SK-N-SH (cell line): ENCODE measurements around the gene CDKAL1. TPM values are rescaled to one million over a fixed set of nuclear protein-coding genes. Genes with fewer than 3 reads are reported as not detected.

ENCODE experiments used
- CTCF ChIA-PET: fragments of 300-600, 350-600 bp; formaldehyde crosslinking; extraction: SDS; loops from one replicate; lab custom pipeline; 2021; lab: Yijun Ruan, JAX
- POLR2A ChIA-PET: fragments of 350-600 bp; sonication (Branson Sonifier 250); formaldehyde crosslinking; extraction: SDS; loops from one replicate; lab custom pipeline; 2020; ENCODE audit warnings: antibody characterized with exemption, inconsistent platforms; lab: Yijun Ruan, JAX
- DNase-seq: peaks from one replicate; pipeline ENCODE4 v3.0.0; 2012
- H2AFZ ChIP-seq: fragments of 200-600 bp; sonication (generic); 2 replicates; pipeline ENCODE4 v1.8.1; 2016; ENCODE audit warnings: antibody characterized with exemption, mild to moderate bottlenecking, low read depth
- H3F3A ChIP-seq: fragments of 200-600 bp; sonication (generic); replicated peaks from 2 replicates; pipeline ENCODE3; 2016; ENCODE audit warnings: antibody characterized with exemption, mild to moderate bottlenecking; ENCODE audit not compliant: insufficient read depth
- H3K27ac ChIP-seq, 2 experiments: fragments of 200-500 bp in 1 of 2; fragments of 200-600 bp in 1 of 2; sonication (Bioruptor generic) in 1 of 2; sonication (generic), shearing (Covaris generic) in 1 of 2; 2 replicates each; pipeline versions ENCODE4 v1.5.1 to v1.6.1; 2014 to 2016; ENCODE audit warnings: low read depth in 2 of 2, inconsistent platforms in 1 of 2, low read length in 1 of 2, mild to moderate bottlenecking in 1 of 2, mixed read lengths in 1 of 2
- H3K27me3 ChIP-seq: fragments of 200-600 bp; sonication (generic), shearing (Covaris generic); 2 replicates; pipeline ENCODE4 v1.6.1; 2016; ENCODE audit warnings: mixed run types; ENCODE audit not compliant: insufficient read depth
- H3K36me3 ChIP-seq, 2 experiments: fragments of 200-500 bp in 1 of 2; fragments of 200-600 bp in 1 of 2; sonication (Bioruptor generic) in 1 of 2; sonication (generic) in 1 of 2; replicated peaks in 1 of 2; 2 replicates each; pipeline versions ENCODE3 to v1.5.1; 2014 to 2016; ENCODE audit warnings: low read length in 1 of 2, mild to moderate bottlenecking in 1 of 2; ENCODE audit not compliant: insufficient read depth in 2 of 2, control insufficient read depth in 1 of 2
- H3K4me1 ChIP-seq, 2 experiments: fragments of 200-500 bp in 1 of 2; fragments of 200-600 bp in 1 of 2; sonication (Bioruptor generic) in 1 of 2; sonication (generic), shearing (Covaris generic) in 1 of 2; 2 replicates each; pipeline versions ENCODE4 v1.5.1 to v1.6.1; 2014 to 2016; ENCODE audit warnings: low read depth in 1 of 2, low read length in 1 of 2, mixed run types in 1 of 2; ENCODE audit not compliant: insufficient read depth in 2 of 2, control insufficient read depth in 1 of 2
- H3K4me2 ChIP-seq: fragments of 200-600 bp; sonication (generic), shearing (Covaris generic); 2 replicates; pipeline ENCODE4 v1.6.1; 2017; ENCODE audit warnings: mixed run types
- H3K4me3 ChIP-seq, 2 experiments: fragments of 200-500 bp in 1 of 2; fragments of 200-600 bp in 1 of 2; sonication (Bioruptor generic) in 1 of 2; sonication (generic), shearing (Covaris generic) in 1 of 2; 2 replicates each; pipeline versions ENCODE4 v1.5.1 to v1.8.1; 2014 to 2016; ENCODE audit warnings: low read depth in 2 of 2, inconsistent platforms in 1 of 2, low read length in 1 of 2, mild to moderate bottlenecking in 1 of 2, mixed read lengths in 1 of 2, moderate library complexity in 1 of 2
- H3K79me2 ChIP-seq: fragments of 200-600 bp; sonication (generic); 2 replicates; pipeline ENCODE4 v1.8.1; 2017; ENCODE audit warnings: mild to moderate bottlenecking; ENCODE audit not compliant: insufficient read depth
- H3K9ac ChIP-seq: fragments of 200-600 bp; sonication (generic); 2 replicates; pipeline ENCODE4 v1.6.1; 2017; ENCODE audit warnings: mixed run types
- H3K9me2 ChIP-seq: fragments of 200-600 bp; sonication (generic); 2 replicates; pipeline ENCODE4 v1.6.1; 2017; ENCODE audit warnings: mixed run types
- H3K9me3 ChIP-seq: fragments of 200-600 bp; sonication (generic); 2 replicates; pipeline ENCODE4 v1.6.1; 2017; ENCODE audit warnings: mixed run types, mild to moderate bottlenecking, moderate library complexity
- H4K20me1 ChIP-seq: fragments of 200-600 bp; sonication (generic); 2 replicates; pipeline ENCODE4 v1.6.1; 2017; ENCODE audit warnings: mild to moderate bottlenecking, mixed run types; ENCODE audit not compliant: insufficient read depth
- ELF1 ChIP-seq: IDR thresholded peaks from 2 replicates; pipeline ENCODE4 v1.4.0; 2012
- EZH2phosphoT487 ChIP-seq: fragments of 200-600 bp; sonication (generic); IDR thresholded peaks from 2 replicates; pipeline ENCODE4 v1.6.1; 2017; ENCODE audit warnings: low read depth, mixed run types, mild to moderate bottlenecking, antibody characterized with exemption, moderate library complexity, borderline replicate concordance
- JUND ChIP-seq: IDR thresholded peaks from 2 replicates; pipeline ENCODE4 v1.4.0; 2012
- RAD21 ChIP-seq: IDR thresholded peaks from 2 replicates; pipeline ENCODE4 v1.6.1; 2012; ENCODE audit warnings: mild to moderate bottlenecking, low read length
- RCOR1 ChIP-seq: fragments of 150-350 bp; IDR thresholded peaks from 2 replicates; pipeline ENCODE4 v1.6.1; 2017; ENCODE audit warnings: antibody characterized with exemption, low read length
- RFX5 ChIP-seq: IDR thresholded peaks from 2 replicates; pipeline ENCODE4 v1.6.1; 2012; ENCODE audit warnings: mild to moderate bottlenecking, improper control_type of control experiment, low read length
- TAF1 ChIP-seq: IDR thresholded peaks from 2 replicates; pipeline ENCODE4 v1.6.1; 2012; ENCODE audit warnings: low read depth, mild to moderate bottlenecking, low read length, moderate library complexity, borderline replicate concordance
- TCF12 ChIP-seq: IDR thresholded peaks from 2 replicates; pipeline ENCODE4 v1.4.0; 2012
- TEAD4 ChIP-seq: IDR thresholded peaks from 2 replicates; pipeline ENCODE4 v1.4.0; 2012; ENCODE audit warnings: mild to moderate bottlenecking, borderline replicate concordance; ENCODE audit not compliant: insufficient read depth
- USF1 ChIP-seq: IDR thresholded peaks from 2 replicates; pipeline ENCODE4 v1.4.0; 2012; ENCODE audit warnings: low read depth, borderline replicate concordance
- YY1 ChIP-seq: IDR thresholded peaks from 2 replicates; pipeline ENCODE4 v1.4.0; 2012; ENCODE audit warnings: low read depth, mild to moderate bottlenecking
- ZBTB33 ChIP-seq: IDR thresholded peaks from 2 replicates; pipeline ENCODE4 v1.4.0; 2012; ENCODE audit warnings: low read depth, borderline replicate concordance
- WGBS: methylation state at CpG from one replicate; pipeline ENCODE4 v1.1.6; 2017; ENCODE audit warnings: low lambda C conversion rate; 5-methylcytosine and 5-hydroxymethylcytosine counted together
- polyA plus RNA-seq, 3 experiments: library from polyadenylated mRNA; depleted of rRNA; stranded (reverse); fragments of >200 nt; gene quantifications; 2 replicates each; pipeline ENCODE4 v1.2.3, GENCODE V29; 2012

CDKAL1 gene
- polyA plus RNA-seq, 1 of the 3 experiments (the other 2 are of a cell fraction): 2.6 TPM

- WGBS: 91% methylated on average over 4 of the region's 4 CpGs
- CTCF ChIA-PET: interaction anchor here (0.6 to 1.0 kb wide), 4 partner anchors 226 to 798 kb away, joined by 3 to 4 read pairs (median 3); no protein-coding TSS in a partner anchor
Observed at GRCh38 chr6:20791074-20791473, 256.8 kb downstream of the CDKAL1 start.

GRCh38 chr6:20791944-20792343 is 257.7 kb downstream of the CDKAL1 start:
- H3K4me3 ChIP-seq: no peak overlapping the region
- CTCF ChIA-PET: interaction anchor here (0.6 kb wide), 2 partner anchors 759 to 1058 kb away, joined by 3 to 4 read pairs; no protein-coding TSS in a partner anchor
- no peaks in the 10 kb centered on the region for H3K9me2 ChIP-seq
- no peak overlapping the region for H2AFZ ChIP-seq
- no peak overlapping the region for H3K4me2 ChIP-seq
- no peaks in the 10 kb centered on the region for H3K9me3 ChIP-seq
- WGBS: 22% methylated on average over 2 of the region's 2 CpGs
- H3F3A ChIP-seq: no peaks in the 10 kb centered on the region
- peaks cover 11% of the 10 kb centered on the region in 2 experiments; a peak in 2 of 4 replicates for H3K4me1 ChIP-seq
- H3K36me3 ChIP-seq: no peaks in the 10 kb centered on the region
- peak overlapping the region in 1 of 2 experiments; percentile 72; a peak in 2 of 4 replicates for H3K27ac ChIP-seq
- no peaks in the 10 kb centered on the region for H3K79me2 ChIP-seq
- peak; percentile 13 for DNase-seq
- TF ChIP-seq TCF12: peak; percentile 58
- TF ChIP-seq YY1: no peak
- no peak overlapping the region for H3K9ac ChIP-seq
- no peaks in the 10 kb centered on the region for H3K27me3 ChIP-seq
- no peaks in the 10 kb centered on the region for H4K20me1 ChIP-seq
- POLR2A ChIA-PET: no interaction called here

More at GRCh38 chr6:20791074-20791473, 256.8 kb downstream of the CDKAL1 start:
- Histone ChIP-seq H3K4me3 (no peak overlapping the region), H3K79me2 (no peaks in the 10 kb centered on the region), H4K20me1 (no peaks in the 10 kb centered on the region), H3K4me2 (no peak overlapping the region), H3K36me3 (no peaks in the 10 kb centered on the region), H3K4me1 (peaks cover 11% of the 10 kb centered on the region in 2 experiments; a peak in 2 of 4 replicates), H3K9me3 (no peaks in the 10 kb centered on the region), H3K9ac (no peak overlapping the region), H3K27me3 (no peaks in the 10 kb centered on the region), H3K27ac (peak overlapping the region in 1 of 2 experiments; percentile 60; a peak in 2 of 4 replicates), H3F3A (no peaks in the 10 kb centered on the region), H2AFZ (no peak overlapping the region), H3K9me2 (no peaks in the 10 kb centered on the region)
- POLR2A ChIA-PET: no interaction called here
- TF ChIP-seq JUND (no peak), TCF12 (no peak), TAF1 (no peak), RAD21 (no peak), RFX5 (no peak), EZH2phosphoT487 (no peak), RCOR1 (no peak), ZBTB33 (no peak), ELF1 (no peak), YY1 (no peak)
- DNase-seq: no peak

- TF ChIP-seq USF1: no peak
- no peak for TF ChIP-seq TEAD4
- no peak for TF ChIP-seq YY1
- TF ChIP-seq, all 33 proteins: peak for 0
- WGBS: 78% methylated on average over 5 of the region's 5 CpGs
- Histone ChIP-seq H3K27ac (no peak overlapping the region), H4K20me1 (no peaks in the 10 kb centered on the region), H3K9me3 (no peaks in the 10 kb centered on the region), H3K4me1 (peaks cover 9 to 11% of the 10 kb centered on the region in 2 experiments; a peak in 2 of 4 replicates), H3K4me3 (no peak overlapping the region), H3K79me2 (no peaks in the 10 kb centered on the region), H3F3A (no peaks in the 10 kb centered on the region), H2AFZ (no peak overlapping the region), H3K27me3 (no peaks in the 10 kb centered on the region), H3K4me2 (no peak overlapping the region), H3K9me2 (no peaks in the 10 kb centered on the region), H3K36me3 (no peaks in the 10 kb centered on the region), H3K9ac (no peak overlapping the region)
- no peak for DNase-seq
- ChIA-PET CTCF (no interaction called here), POLR2A (no interaction called here)
Observed at GRCh38 chr6:20793174-20793573, 258.9 kb downstream of the CDKAL1 start.
